ENCODE data around the gene AGTRAP.

The AGTRAP gene

DNA sequence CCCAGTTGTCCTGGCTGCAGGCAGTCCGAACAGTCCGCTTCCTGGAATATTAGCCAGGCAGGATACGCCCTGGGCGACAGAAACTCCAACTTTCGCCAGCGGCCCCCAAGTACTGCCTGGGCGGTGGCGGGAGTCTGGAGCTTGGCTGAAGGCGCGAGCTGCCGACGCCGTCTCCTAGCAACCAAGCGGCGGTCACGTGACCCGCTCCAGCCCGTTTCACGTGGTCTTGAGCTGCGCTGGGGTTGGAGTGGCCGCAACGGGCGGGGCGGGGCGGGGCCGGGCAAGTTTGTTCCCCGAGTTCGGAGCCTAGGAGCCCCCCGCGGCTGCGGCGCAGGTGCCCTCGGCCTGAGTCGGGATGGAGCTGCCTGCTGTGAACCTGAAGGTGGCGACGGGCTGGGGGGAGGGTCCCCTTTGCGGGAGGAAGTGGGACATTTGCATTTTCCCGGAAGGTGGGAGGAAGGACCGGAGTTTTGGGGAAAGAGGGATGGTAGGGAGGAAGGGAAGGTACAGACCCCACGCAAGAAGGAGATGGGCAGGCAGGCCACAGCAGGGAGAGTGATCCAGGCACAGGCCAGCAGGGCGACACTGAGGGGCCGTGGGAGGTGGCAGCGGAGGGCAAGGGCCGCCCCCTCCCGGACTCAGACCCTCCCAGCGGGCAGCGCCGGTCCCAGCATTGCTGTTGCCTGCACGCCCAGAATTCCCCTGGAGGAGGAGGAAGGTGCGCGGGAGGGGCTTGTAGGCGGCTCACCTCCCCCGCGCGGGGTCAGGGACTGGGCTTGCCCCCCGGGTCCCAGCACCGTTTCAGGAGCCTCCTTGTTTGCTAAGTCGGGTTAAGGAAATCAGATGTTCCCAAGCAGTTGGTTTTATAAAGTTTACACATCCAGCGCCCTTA, at the start of gene AGTRAP:
Gene AGTRAP (plus strand): TSS at position 283 of the 892 bp plus-strand sequence. CDS start 73 bp downstream, at position 356.
- peak; percentile 86 for DNase-seq

GRCh38 chr1:11688506-11688905, 47.4 kb upstream of the AGTRAP start:
- no peak for DNase-seq

DNA sequence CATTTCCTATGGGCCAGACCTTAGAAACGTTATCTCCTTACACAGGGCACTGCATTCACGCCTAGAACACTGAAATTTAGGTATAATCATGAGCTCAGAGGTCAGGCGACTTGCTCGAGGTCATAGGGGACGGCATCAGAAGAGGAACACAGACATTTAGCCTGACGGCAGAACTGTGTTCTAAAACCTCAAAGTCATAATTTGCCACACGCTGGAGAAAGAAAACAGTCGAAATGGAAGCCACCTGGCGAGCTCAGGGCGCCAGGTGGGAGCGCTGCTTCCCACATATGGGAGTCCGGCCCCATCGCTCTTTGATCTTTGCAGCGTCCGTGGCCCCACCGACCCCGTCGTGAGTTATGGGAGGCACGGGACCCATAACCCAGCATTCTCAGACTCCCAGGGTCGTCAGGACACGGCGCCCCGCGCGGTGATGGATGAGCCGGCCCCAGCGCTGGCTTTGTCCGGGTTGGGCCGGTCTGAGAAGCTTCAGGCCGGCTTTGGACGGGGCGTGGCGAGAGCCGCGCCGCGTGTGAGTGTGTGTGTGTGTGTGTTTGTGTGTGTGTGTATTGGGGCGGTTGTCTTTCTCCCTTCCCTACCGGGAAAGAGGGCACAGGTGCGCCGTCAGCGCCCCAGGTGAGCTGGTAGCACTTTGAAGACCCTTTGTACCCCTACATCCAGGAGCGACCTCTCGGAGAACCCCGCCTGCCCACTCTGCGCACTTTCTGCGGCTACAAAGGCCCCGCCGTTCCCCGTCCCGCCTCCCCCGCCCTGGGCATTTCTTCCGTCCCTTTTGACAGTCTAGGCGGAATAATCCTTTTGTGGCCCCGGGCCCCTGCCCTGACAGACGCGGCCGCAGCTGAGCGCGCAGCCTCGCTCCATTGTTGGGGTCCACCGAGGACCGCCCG, 45.3 kb upstream of the AGTRAP start:
- DNase-seq, result peak; percentile 67

DNA sequence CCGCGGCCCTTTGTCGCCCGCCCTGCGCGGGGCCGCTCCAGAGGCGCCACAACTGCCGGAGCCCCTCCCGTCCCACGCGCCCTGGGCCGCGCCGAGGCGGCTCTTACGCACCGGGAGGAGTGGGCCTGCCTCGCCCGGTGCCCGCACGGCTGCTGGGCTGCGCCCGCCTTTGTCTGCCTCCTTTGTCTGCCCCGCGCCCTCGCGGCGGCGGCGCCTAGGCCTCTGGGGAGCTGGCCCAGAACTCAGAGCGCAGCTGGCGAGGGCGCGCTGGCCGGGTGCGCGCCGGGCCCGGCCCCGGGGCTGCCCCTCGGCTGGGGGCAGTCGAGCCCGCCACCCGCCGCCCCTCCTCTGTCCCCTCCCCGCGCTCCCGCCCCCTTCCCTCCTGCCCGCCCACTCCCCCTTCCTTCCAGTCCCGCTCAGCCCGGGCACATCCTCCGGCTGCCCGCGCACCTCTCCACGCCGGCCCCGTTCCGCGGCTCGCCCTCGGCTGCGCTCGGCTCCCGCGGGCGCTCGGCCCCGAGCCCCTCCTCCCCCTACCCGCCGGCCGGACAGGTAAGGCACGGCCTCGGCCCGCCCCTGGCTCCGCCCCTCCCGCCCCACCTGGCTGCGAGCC, 44.5 kb upstream of the AGTRAP start, which contains the start of gene DRAXIN:
Gene DRAXIN (plus strand): TSS at position 409 of the 613 bp plus-strand sequence. CDS start 14,549 bp downstream, outside the sequence.
- DNase-seq, result peak; percentile 74

DNA sequence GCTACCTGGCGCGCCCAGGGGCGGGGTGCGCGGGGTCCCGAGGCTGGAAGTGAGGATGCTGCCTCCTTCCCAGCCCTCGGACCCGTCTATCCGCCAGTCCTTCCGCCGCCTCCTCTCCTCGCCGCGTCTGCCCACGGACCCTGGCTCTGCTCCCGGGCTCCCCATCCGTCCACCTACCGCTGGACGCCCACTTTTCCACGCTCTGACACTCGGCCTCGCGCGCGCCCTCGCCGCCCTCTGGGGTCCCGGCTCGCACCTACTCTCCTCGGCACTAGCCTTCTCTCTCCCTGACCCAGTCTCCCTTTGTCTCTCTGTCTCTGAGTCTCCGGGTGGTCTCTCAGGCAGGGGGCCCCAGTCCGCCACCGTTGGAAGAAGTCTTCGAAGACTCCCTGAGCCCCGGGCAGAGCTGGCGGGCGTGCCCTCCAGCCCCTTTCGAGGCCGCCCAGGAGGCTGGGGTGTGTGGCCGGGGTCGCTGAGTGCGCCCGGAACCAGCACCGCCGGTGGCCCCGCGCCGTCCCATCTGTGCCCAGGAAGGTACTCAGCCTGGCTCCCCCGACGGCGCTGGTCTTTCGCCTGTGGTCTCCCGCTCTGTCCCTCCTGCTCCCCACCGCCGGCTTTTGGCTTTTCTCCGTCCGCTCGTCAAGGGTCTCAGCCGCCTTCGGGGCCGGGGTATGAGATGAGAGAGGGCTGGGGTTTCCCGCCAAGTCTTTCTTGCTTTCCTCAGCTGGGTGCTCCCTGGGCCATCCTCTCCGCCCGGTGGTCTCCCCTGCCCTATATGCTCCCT, 43.8 kb upstream of the AGTRAP start:
- DNase-seq, result no peak

DNA sequence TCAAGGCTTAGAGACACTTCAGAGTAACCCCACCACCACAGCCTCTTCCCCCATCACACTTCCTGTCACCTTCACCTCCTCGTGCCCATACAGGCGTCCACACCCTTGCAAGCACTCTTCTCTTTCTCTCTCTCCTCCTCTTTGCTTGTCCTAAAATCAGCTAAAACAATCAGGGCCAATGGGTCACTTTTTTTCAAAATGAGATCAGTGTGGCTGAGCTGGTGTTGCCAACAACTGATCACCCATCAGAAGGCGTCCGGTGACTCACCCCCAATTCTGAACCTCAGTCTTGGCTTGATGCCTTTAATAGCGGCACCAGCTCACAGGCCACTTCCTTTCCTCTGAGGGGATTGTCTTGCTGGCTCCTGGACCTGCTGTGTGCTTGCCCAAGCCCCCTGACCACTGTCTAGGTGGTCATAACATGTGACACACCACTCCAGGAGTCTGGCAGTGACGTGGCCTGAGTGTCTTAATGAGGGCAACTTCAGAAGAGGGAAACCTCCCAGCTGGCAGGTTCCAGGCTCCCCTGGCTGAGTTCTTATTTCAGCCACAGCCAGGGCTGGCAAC, 42.8 kb upstream of the AGTRAP start:
- DNase-seq, result no peak

- DNase-seq, result no peak
These were observed 42.0 kb upstream of the AGTRAP start for GRCh38 chr1:11693917-11694316.

GRCh38 chr1:11695861-11696260, 40.1 kb upstream of the AGTRAP start:
- DNase-seq, result no peak

- DNase-seq, result no peak
These were observed 38.6 kb upstream of the AGTRAP start for GRCh38 chr1:11697188-11697892.

DNA sequence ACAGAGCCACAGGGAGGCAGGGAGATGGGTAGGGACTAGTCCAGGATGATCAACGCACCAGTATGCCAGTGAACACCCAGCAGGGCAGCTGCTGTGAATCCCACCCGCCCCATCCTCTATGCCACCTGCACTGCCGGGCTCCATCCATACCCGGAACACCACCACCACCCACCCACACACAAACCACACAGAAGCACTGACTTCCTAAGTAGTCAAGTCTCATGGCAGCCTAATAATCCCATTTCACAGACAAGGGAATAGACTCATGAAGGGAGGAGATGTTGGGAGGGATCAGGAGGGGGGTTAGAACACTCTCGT, 38.1 kb upstream of the AGTRAP start:
- DNase-seq, result no peak

DNA sequence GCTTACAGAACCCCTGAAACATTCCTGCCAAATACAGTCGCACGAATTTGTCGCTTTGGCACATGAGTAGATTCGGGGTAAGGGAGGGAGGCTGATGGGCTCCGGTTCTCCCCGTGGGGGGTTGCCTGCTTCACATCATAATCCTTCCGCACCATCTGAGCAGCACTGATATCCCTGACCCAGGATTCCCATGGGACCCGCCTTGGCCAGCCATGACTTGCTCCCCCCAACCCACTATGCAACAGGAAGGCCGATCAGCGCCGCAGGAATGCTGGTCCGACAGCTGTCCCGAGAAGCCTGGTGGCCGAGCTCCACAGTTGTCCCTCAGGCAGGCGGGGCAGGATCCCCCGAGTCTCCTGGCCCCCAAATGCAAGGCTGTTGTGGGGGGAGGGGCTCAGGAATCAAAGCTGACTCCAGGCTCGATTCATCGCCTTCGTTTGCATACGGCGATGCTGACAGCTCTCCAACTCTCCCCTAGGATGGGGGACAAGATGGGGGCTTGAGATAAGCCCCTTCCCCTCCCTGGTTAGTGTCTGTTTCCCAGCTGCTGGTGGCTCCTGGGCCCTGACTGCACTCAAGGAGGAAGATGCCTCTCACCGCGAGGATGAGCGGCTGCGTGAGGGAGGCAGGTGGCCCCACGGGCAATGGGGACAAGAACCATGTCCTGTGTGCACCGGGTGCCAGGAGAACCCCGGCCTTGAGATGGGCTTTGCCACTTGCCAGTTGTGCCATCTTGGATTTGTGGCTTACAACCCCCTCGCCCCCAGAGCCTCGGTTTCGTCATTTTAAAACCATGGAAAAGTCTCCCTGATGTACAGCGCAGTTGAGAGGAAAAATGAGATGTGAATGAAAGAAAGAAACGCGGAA, 35.1 kb upstream of the AGTRAP start:
- DNase-seq, result no peak

- no peak for DNase-seq
These were observed 34.4 kb upstream of the AGTRAP start for GRCh38 chr1:11701551-11701961.

DNA sequence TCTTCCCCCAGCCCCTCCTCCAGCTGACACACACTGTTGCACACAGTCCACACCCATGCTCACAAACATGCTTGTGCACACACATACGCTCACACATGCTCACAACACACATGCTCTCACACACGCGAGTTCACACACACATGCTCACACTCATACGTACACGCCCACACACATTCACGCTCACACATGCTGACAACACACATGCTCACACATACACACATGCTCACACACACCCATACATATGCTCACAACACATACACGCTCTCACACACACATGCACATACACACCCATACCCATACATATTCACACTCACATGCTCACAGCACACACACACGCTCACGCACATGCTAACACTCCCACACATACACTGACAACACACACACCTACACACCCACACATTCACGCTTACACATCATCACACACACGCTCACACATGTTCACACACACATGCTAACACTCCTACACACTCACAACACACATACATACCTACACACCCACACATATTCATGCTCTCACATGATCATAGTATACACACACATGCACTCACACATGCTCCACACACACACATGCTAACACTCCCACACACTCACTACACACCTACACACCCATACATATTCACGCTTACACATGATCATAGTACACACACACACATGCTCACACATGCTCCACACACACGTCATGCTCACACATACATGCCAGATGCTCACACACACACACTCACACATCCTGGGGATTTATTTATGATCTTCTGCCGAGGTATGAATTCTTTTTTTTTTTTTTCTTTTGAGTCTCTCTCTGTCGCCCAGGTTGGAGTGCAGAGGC, 33.7 kb upstream of the AGTRAP start:
- no peak for DNase-seq

DNA sequence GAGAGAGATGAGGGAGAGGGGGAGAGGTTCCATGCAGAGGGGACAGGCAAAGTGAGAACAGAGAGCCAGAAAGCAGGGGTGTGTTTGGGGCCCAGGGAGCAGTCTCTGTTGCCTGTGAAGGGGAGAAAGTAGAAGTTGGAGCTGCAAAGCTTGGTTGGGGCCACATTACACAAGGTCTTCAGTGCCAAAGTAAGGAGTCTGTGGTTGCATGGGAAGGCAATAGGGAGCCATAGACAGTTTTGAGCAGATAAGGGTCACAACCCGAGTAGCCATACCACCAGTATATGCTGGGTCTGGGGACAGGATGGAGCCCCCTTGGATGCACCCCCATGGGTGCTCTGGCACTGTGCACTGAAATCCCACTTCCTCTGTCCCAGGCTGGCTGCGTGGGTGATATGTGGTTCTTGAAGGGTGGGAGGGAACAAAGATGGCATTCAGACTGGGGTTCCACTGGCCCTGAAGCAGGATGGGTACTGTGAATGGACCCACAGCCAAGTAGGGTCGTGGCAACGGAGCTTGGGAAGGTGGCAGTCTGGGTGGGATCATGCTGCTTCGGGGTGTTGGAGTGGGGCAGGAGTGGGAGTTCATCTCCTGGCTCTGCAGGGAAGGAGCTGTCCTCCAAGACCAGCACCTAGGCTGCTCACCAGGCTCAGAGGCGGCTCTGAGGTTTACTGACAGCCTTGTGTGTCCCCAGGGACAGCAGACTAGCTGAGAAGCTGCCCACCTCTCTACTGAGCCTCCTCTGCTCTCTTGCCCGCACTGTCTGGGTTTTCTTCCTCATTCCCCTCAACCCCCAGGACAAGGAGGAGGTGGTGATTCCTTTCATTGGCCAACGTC, 32.4 kb upstream of the AGTRAP start:
- DNase-seq, result no peak

GRCh38 chr1:11704194-11704529, 31.8 kb upstream of the AGTRAP start:
- no peak for DNase-seq

DNA sequence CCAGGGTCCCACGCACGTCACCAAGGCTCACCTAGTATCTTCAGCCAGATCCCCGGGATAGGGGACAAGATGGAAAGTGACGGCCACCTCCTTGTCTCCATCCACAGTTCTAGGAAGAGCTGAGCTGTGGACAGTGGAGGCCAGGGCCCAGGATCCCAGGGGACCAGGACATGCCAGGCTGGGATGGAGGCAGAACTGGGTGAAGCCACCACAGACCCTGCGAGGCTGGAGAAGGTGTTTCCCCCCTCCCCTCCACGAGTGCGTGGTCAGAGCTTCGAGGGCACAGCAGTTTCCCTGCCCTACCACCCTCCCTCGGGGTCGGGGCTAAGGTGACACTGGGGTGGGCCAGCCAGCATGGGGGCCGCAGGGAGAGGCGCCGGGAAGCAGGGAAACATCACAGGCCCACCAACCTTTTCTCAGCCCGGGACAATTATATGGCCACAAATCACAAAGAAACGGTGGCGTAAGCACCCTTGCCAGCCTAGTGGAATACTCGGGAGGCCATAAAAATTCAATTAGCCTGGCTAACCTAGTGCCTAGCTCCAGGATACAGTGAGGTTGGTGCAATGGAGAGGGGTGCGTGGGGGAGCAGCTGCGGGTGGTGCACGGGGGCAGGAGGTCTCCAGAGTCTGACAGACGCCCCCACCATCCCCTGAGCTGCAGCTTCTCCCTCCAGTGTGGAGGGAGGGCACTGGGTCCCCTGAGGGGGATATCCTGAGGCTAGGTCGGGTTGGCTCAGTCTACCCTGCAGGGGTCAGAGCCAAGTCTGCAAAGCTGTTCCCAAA, 31.1 kb upstream of the AGTRAP start:
- no peak for DNase-seq

GRCh38 chr1:11705596-11705995, 30.3 kb upstream of the AGTRAP start:
- no peak for DNase-seq

DNA sequence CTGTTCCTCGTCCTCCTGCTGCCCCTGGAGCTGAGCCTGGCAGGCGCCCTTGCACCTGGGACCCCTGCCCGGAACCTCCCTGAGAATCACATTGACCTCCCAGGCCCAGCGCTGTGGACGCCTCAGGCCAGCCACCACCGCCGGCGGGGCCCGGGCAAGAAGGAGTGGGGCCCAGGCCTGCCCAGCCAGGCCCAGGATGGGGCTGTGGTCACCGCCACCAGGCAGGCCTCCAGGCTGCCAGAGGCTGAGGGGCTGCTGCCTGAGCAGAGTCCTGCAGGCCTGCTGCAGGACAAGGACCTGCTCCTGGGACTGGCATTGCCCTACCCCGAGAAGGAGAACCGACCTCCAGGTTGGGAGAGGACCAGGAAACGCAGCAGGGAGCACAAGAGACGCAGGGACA, 29.6 kb upstream of the AGTRAP start:
- no peak for DNase-seq

Measured in NCI-H146 (cell line).